A673 (cell line): ENCODE data around the gene PRKD3. TPM values are rescaled to one million over a fixed set of nuclear protein-coding genes. Genes with fewer than 3 reads are reported as not detected.

Experiments
- BruUV-seq: library from RNA; stranded (reverse); fragments of 400-500 nt; replicated peaks from 2 replicates; lab custom pipeline; 2021; lab: Mats Ljungman, UMichigan
- CTCF ChIA-PET: fragments of 300-600 bp; sonication (Branson Sonifier 250); formaldehyde crosslinking; loops from one replicate; lab custom pipeline; 2022; ENCODE audit warnings: antibody characterized with exemption; lab: Charles Lee
- POLR2A ChIA-PET: fragments of 300-600 bp; sonication (Branson Sonifier 250); formaldehyde crosslinking; loops from one replicate; lab custom pipeline; 2022; ENCODE audit warnings: antibody characterized with exemption; ENCODE audit not compliant: low non-redundant PET; lab: Charles Lee
- DNase-seq: peaks from one replicate; pipeline ENCODE4 v3.0.0-alpha.2; 2015; ENCODE audit warnings: low spot score
- H3K27ac ChIP-seq: fragments of 200-600 bp; sonication (generic); 2 replicates; pipeline ENCODE4 v1.5.1; 2016; ENCODE audit warnings: mixed run types, low read depth, mild to moderate bottlenecking, mixed read lengths, antibody characterized with exemption, low read length; ENCODE audit not compliant: poor library complexity, severe bottlenecking
- H3K27me3 ChIP-seq: fragments of 200-600 bp; sonication (generic); replicated peaks from 2 replicates; pipeline ENCODE4 v1.6.1; 2017; ENCODE audit warnings: mixed run types, low read depth, mild to moderate bottlenecking, mixed read lengths, antibody characterized with exemption, low read length; ENCODE audit not compliant: insufficient read depth, poor library complexity
- H3K36me3 ChIP-seq: fragments of 200-600 bp; sonication (generic); 2 replicates; pipeline ENCODE4 v1.6.1; 2016; ENCODE audit warnings: mixed run types, mild to moderate bottlenecking, mixed read lengths, antibody characterized with exemption, low read length; ENCODE audit not compliant: insufficient read depth, poor library complexity, severe bottlenecking
- H3K4me1 ChIP-seq: fragments of 200-600 bp; sonication (generic); 2 replicates; pipeline ENCODE4 v1.6.1; 2017; ENCODE audit warnings: mixed run types, mild to moderate bottlenecking, mixed read lengths, antibody characterized with exemption, low read length; ENCODE audit not compliant: insufficient read depth, poor library complexity, severe bottlenecking
- H3K4me3 ChIP-seq: fragments of 200-600 bp; sonication (generic); 2 replicates; pipeline ENCODE4 v1.5.1; 2016; ENCODE audit warnings: low read depth, mixed run types, mild to moderate bottlenecking, mixed read lengths, low read length; ENCODE audit not compliant: poor library complexity, severe bottlenecking
- H3K9me3 ChIP-seq: fragments of 200-600 bp; sonication (generic); 2 replicates; pipeline ENCODE4 v1.6.1; 2016; ENCODE audit warnings: mixed run types, low read depth, mild to moderate bottlenecking, mixed read lengths, antibody characterized with exemption, low read length; ENCODE audit not compliant: poor library complexity, severe bottlenecking
- CTCF ChIP-seq: fragments of 300-800, 200-600 bp; sonication (generic); conservative IDR thresholded peaks from 2 replicates; pipeline ENCODE4 v1.5.1; 2017; ENCODE audit warnings: low read depth, mild to moderate bottlenecking, antibody characterized with exemption, low read length, moderate library complexity, mixed read lengths
- EZH2 ChIP-seq: fragments of 200-600 bp; sonication (generic); IDR thresholded peaks from 2 replicates; pipeline ENCODE4 v1.6.1; 2017; ENCODE audit warnings: borderline replicate concordance, low read depth, mild to moderate bottlenecking, mixed read lengths, antibody characterized with exemption, low read length; ENCODE audit not compliant: poor library complexity, severe bottlenecking
- intact Hi-C: fragments of 100-400 bp; cut with micrococcal nuclease; formaldehyde crosslinking; loops from one replicate; pipeline ENCODE4 v1.10.0; 2022; ENCODE audit not compliant: unreplicated experiment
- total RNA-seq: library from RNA; stranded (reverse); gene quantifications from 2 replicates; pipeline ENCODE4 v1.2.3, GENCODE V29; 2021

PRKD3 gene
- total RNA-seq, 1 experiment from 2014 or later = 53.1 TPM

DNA sequence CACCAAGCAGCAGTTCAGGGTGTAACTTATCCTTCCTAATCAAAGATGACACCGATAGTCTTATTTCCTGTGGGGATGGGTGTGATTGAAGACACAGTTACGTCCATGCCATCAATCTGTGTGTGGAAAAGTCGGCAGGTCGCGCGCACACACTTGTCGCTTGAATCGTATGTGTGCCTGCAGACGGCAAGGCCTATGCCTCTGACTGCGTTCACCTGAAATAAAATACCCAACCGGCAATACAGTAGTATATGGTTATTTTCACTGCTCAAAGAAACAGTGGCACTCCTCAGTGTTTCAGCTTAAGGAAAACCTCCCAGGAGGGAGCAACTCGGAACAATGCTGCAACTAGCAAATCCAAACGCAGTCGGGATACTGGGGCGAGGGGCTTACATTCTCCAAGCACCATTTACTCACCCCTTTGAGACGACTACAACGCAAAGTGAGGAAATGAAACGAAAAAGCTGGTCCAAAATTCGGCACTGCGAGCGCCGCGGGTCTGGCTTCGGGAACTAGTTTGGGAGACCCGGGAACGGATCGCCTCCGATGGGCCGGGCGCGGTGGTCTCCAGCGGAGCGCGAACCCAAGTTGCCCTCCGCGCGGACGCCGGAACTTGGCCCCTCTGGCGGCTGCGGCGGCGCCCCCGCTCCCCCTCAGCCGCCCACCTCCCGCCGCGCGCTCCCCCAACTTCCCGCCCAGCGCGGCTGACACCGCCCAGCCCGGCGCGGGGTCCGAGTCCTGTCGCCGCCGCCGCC, 675 bp downstream of the PRKD3 start:
- no peak for TF ChIP-seq EZH2
- no peak for TF ChIP-seq CTCF
- Histone ChIP-seq H3K4me1 (peaks cover 35% of the 10 kb centered on the region), H3K36me3 (no peaks in the 10 kb centered on the region), H3K27ac (peak overlapping the region; percentile 76), H3K4me3 (peak overlapping the region; percentile 67), H3K27me3 (no peaks in the 10 kb centered on the region), H3K9me3 (no peaks in the 10 kb centered on the region)
- BruUV-seq = TSS peak; percentile 45
- POLR2A ChIA-PET = interaction anchor here (0.6 kb wide), 1 partner anchor 19 kb away, joined by 4 read pairs; no protein-coding TSS in a partner anchor
- CTCF ChIA-PET = interaction anchor here (0.6 kb wide), 1 partner anchor 20 kb away, joined by 7 read pairs; no protein-coding TSS in a partner anchor
- intact Hi-C loops = no loop called here
- peak; percentile 56 for DNase-seq

DNA sequence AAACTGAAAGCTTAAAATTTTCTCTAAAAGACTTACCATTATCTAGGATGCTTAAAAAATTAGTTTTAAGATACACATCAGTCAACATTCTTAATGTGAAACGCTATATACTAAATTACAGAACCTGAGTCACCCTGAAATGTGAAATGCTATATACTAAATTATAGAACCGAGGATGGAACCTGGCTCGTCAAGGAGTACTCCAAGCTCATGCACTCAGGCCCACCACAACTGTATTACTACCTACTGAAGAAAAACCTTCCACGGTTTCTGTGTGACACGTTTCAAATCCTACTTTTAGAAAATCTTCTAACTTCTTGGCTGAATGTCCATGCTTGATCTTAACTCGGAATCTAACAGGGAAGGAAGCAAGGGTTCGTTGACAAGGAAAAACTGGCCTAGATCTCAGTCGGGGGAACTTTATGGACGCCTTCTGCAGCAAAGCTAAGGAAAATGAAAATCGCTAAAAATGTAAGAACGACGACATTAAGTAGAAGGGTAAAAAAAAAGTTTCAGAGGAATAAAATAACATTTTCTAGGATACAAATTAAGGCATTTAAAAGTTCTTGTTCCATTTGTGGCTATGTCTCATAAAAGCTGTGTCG, 1.4 kb downstream of the PRKD3 start:
- POLR2A ChIA-PET = interaction anchor here (0.6 kb wide), 1 partner anchor 20 kb away, joined by 4 read pairs; no protein-coding TSS in a partner anchor
- BruUV-seq = no TSS peak
- CTCF ChIA-PET = no interaction called here
- Histone ChIP-seq H3K36me3 (no peaks in the 10 kb centered on the region), H3K4me3 (peak overlapping the region; percentile 67), H3K4me1 (peaks cover 42% of the 10 kb centered on the region), H3K27ac (peak overlapping the region; percentile 76), H3K27me3 (no peaks in the 10 kb centered on the region), H3K9me3 (no peaks in the 10 kb centered on the region)
- no peak for DNase-seq
- intact Hi-C loops = no loop called here
- TF ChIP-seq CTCF = no peak
- no peak for TF ChIP-seq EZH2

DNA sequence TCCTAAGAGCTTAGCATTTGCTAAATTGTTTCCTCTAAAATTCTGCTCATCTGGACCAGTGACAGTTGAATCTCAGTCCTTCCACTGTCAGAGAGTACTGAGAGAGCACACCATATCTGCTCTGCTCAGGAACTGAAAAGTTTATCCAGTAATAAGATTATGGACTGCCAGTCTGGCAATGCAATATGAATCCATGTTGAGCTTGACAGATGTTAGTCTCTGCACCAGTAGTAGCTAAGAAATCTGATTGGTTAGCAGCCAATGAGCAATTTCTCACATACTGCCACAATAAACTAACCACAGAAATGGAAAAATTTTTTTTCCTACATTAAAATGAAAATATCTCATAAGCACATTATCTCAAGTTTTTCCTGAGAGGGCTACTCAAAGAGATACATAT, 2.3 kb downstream of the PRKD3 start:
- DNase-seq = peak; percentile 50
- no TSS peak for BruUV-seq
- Histone ChIP-seq H3K4me3 (peak overlapping the region; percentile 67), H3K9me3 (no peaks in the 10 kb centered on the region), H3K27ac (no peak overlapping the region), H3K4me1 (peaks cover 42% of the 10 kb centered on the region), H3K27me3 (no peaks in the 10 kb centered on the region), H3K36me3 (no peaks in the 10 kb centered on the region)
- no peak for TF ChIP-seq EZH2
- no peak for TF ChIP-seq CTCF
- intact Hi-C loops = no loop called here
- ChIA-PET CTCF (no interaction called here), POLR2A (interaction anchor here (0.6 kb wide), 1 partner anchor 91 kb away, joined by 3 read pairs; the partner anchor contains the start of genes CEBPZ and NDUFAF7)
